Activated CD4-positive, alpha-beta T cell treated with anti-CD3 and anti-CD28 coated beads, Interleukin-2, Interleukin-4, amounts not matched to agents 100 ng/mL and 50 ng/mL, durations not matched to agents 16 hours and 8 hours (primary cell): Measurements from ENCODE around the gene MAPRE2.

Experiments used
- DNase-seq: peaks from one replicate; pipeline ENCODE4 v3.0.0-alpha.2; 2020; ENCODE audit warnings: low spot score

Gene MAPRE2

GRCh38 chr18:35038029-35038428, 3.2 kb upstream of the MAPRE2 start:
- DNase-seq = no peak

GRCh38 chr18:35038881-35039491, 2.2 kb upstream of the MAPRE2 start:
- no peak for DNase-seq

GRCh38 chr18:35040638-35040987, 600 bp upstream of the MAPRE2 start:
- DNase-seq = no peak

- no peak for DNase-seq
Observed at GRCh38 chr18:35041815-35042387, 688 bp downstream of the MAPRE2 start.

GRCh38 chr18:35042389-35043071, 1.3 kb downstream of the MAPRE2 start:
- peak; percentile 42 for DNase-seq

GRCh38 chr18:35043207-35043606, 2.0 kb downstream of the MAPRE2 start:
- no peak for DNase-seq

- DNase-seq = no peak
Observed at GRCh38 chr18:35045121-35045520, 3.9 kb downstream of the MAPRE2 start.

GRCh38 chr18:35045806-35046205, 4.6 kb downstream of the MAPRE2 start:
- no peak for DNase-seq

- no peak for DNase-seq
Observed at GRCh38 chr18:35047697-35048292, 6.6 kb downstream of the MAPRE2 start.

- DNase-seq = no peak
Observed at GRCh38 chr18:35049111-35050027, 8.2 kb downstream of the MAPRE2 start.

GRCh38 chr18:35050028-35050546, 8.9 kb downstream of the MAPRE2 start:
- DNase-seq = peak; percentile 28

- DNase-seq = no peak
Observed at GRCh38 chr18:35050705-35051195, 9.5 kb downstream of the MAPRE2 start.

- no peak for DNase-seq
Observed at GRCh38 chr18:35051641-35052377, 10.6 kb downstream of the MAPRE2 start.

GRCh38 chr18:35054401-35054800, 13.2 kb downstream of the MAPRE2 start:
- no peak for DNase-seq

GRCh38 chr18:35055105-35055504, 13.9 kb downstream of the MAPRE2 start:
- no peak for DNase-seq

- DNase-seq = no peak
Observed at GRCh38 chr18:35055726-35056125, 14.5 kb downstream of the MAPRE2 start.

- no peak for DNase-seq
Observed at GRCh38 chr18:35059280-35059927, 18.2 kb downstream of the MAPRE2 start.

- DNase-seq = no peak
Observed at GRCh38 chr18:35060122-35060815, 19.1 kb downstream of the MAPRE2 start.

- DNase-seq = no peak
Observed at GRCh38 chr18:35061336-35061735, 20.1 kb downstream of the MAPRE2 start.

- DNase-seq = no peak
Observed at GRCh38 chr18:35061804-35062203, 20.6 kb downstream of the MAPRE2 start.
